HG03060 (cell line): ENCODE data around the gene CYP26A1.

Source experiments
- ATAC-seq: cut with Tn5 transposase; IDR thresholded peaks from one replicate; pipeline ENCODE4 v1.9.1; 2021; ENCODE audit warnings: low read depth, moderate number of reproducible peaks; ENCODE audit not compliant: unreplicated experiment

Gene CYP26A1

DNA sequence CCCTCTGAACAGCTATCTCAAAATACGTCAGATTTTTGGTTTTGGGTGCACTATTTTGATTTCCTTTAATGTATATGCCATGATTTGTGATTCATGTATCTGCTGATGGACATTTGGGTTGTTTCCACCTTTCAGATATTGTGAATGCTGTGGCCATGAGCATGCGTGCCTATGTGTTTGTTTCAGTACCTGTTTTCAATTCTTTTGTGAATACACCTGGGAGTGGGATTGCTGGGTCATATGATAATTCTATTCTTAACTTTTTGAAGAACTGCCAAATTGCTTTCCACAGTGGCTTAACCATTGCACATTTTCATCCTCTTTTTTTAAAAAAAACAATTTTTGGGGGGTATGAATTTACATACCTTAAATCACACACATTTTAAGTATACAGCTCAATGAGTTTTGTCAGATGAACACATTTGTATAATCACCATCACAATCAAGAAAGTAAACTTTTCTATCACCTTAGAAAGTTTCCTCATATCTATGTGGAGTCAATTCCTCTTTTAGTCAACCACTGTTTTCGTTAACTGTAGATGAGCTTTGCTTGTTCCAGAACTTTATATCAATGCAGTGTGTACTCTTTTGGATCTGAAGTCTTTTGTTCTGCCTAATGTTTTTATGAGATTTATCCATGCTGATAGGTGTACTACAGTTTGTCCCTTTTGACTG lies 36.9 kb downstream of the CYP26A1 start:
- ATAC-seq: no peak

DNA sequence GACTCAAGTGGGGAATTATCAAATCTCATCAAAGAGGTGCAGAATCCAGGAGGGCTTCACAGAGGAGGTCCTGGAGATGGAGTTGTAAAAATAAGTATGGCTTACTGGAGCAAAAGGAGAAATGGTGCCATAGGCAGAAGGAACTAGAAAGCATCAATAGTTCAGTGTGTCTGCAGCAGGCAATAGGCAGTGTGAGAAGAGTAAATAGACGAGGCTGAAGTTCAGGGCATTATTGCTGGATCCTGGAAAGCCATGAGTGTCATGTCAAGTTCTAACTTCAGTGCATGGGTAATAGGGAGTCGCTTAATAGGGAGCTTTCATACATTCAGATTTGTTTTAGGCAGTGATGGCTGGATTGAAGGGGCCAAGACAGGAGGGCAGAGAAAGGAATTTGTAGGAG lies 39.3 kb downstream of the CYP26A1 start:
- ATAC-seq: no peak

DNA sequence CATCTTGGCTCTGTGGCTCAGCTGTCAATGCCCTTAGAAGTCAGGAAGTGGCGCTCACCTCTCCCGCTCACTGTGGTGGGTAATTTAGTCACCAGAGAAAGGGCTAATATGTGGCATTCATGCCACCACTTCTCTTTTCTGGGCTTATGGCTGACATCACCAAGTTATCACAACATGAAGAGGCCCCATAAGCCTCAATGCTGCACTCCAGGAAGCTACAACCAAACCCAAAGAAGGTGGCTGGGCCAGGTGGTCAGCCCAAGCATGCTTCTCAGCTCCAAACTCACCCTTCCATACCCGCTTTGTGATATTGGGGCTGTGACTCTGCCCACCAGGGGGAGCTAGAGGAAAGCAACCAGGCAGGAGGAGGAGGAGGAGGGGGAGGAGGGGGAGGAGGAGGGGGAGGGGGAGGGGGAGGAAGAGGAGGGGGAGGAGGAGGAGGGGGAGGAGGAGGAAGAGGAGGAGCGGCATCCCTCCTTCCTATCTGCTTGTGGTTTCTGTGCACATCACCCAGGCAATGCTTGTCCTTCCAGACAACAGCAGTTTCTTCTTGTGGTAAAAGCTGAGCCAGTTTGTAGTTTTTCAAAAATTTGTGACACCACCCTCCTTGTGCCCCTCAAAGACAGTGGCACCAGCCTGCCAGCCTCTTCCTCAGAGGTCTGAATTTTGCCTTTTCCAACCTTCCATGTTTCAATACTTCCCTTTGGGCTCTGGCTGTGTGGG lies 42.1 kb downstream of the CYP26A1 start:
- peak; percentile 59 for ATAC-seq

DNA sequence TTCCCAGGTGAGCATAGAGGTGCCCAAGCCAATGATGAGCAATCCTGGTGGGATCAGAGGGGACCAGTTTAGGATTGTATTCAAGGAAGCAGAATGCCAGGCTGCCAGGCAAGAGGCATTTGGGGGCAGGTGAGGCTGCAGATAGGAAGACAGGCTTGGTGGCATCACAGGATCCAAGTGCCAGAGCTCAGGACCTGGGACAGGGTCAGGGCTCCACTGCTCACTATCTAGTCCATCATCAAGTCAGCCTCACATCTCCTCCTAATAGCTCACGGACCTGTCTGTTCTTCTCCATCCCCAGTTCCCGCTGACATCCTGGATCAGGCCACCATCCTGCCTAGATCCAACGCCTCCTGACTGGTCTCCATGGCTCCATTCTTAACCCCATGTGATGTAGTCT lies 47.6 kb downstream of the CYP26A1 start:
- no peak for ATAC-seq

DNA sequence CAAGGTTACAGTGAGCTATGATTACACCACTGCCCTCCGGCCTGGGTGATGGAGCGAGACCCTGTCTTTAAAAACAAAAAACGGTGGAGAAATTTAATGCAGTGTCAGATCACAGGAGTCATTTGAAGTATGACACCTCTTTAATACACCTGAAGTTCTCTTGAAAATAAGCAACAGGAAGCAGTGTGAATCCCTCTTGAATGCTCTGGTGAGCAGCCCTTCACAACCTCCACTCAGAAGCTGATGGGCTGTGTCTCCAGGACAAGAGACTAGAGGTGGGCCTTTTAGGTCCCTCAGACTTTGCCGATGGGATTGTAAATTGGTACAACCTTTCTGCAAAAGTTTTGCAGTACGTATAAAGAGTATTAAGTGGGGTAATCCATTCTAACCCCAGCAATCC lies 50.1 kb downstream of the CYP26A1 start:
- ATAC-seq: no peak

DNA sequence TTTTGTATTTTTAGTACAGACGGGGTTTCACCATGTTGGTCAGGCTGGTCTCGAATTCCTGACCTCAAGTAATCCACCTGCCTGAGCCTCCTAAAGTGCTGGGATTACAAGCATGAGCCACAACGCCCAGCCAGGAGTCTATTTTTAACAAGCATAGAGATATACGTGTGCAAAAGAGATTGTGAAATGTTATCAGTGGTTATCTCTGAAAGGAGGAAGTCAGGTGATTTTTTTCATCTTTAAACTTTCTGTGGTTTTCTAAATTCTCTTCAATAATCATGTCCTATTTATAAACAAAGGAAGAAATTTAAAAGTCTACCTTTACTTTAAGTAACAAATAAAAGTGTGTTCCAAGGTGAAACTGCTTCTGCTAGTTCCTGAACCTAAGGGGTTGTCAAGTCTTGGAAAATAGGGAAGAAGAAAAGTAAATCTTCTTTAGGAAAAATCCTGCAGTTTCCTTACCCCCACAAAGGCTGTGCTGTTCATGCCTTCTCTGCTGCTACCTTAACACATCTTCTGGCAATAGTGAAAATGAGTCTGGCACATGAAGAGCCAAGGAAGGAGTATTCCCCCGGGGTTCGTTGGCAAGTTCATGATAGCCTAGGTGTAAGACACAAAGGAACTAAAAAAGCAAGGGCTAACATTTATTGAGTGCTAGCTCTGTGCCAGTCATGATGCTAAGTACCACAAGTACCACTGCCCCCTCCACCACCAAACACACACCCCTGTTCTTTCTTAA lies 51.1 kb downstream of the CYP26A1 start:
- ATAC-seq: peak; percentile 46

DNA sequence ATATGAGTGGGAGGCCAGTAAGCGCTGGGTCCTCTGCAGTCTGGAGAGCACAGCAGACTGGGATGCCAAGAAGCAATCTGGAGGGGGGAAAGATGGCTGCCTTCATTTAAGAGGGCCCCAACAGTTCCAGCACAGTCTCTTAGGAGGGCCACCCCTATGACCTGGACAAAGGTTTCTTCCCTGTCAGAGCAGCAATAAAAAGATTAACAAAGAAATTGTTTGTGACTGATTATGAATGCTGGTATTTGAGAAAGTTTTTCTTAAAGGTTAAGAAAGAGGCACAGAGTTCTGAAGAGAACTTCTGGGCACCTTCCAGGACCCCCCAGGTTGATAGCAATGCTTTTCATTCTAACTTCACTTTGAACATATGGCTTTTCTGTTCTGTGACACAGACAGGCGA lies 52.3 kb downstream of the CYP26A1 start:
- ATAC-seq: no peak

DNA sequence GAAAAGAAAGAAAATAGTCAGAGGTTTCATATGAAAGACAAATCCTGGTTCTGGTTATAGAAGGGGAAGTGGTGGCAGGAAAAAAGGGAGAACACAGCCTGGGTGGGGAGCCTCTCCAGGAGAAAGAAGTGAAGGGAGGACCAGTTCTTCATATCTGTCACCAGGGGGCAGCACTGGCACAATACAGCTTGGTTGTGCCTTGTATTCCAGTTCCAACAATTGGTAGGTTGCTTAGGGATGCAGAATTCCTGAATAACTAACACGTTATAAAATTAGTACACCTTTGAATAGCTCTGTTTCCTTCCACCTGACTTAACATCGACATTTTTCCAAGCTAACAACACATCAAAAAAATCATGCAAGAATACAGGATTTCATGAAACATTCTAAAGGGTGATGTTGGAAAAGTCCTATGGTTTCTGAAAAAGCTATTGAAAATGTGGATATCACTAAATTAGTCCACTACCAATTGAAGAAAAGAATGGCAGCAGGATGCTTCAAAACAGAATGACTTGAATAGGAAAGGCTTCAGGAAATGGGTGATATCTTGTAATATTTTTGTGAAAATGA lies 52.9 kb downstream of the CYP26A1 start:
- no peak for ATAC-seq
